HEK293 (cell line): ENCODE measurements around the gene FHL3.

Experiments
- CTCF ChIA-PET: fragments of 350-600 bp; formaldehyde crosslinking; extraction: SDS; loops from one replicate; lab custom pipeline; 2021; ENCODE audit warnings: antibody characterized with exemption; lab: Yijun Ruan, JAX
- POLR2A ChIA-PET: fragments of 300-600 bp; formaldehyde crosslinking; extraction: SDS; loops from one replicate; lab custom pipeline; 2020; ENCODE audit warnings: antibody characterized with exemption, inconsistent platforms; lab: Yijun Ruan, JAX
- H3K27ac ChIP-seq: fragments of 200-500 bp; sonication (Bioruptor generic); 2 replicates; pipeline ENCODE4 v1.5.1; 2014; ENCODE audit warnings: low read depth, low read length, control low read depth, inconsistent platforms; ENCODE audit errors: extremely low read depth
- H3K36me3 ChIP-seq, 2 experiments: fragments of 200-500 bp in 1 of 2; sonication (Bioruptor generic) in 1 of 2; 1 replicate in 1 of 2; 2 replicates in 1 of 2; pipeline ENCODE4 v1.5.1; 2014 to 2017; ENCODE audit warnings: inconsistent platforms in 2 of 2, low read length in 2 of 2; ENCODE audit not compliant: control insufficient read depth in 2 of 2, insufficient read depth in 1 of 2
- H3K4me1 ChIP-seq: fragments of 200-500 bp; sonication (Bioruptor generic); 2 replicates; pipeline ENCODE4 v1.5.1; 2014; ENCODE audit warnings: mild to moderate bottlenecking, low read length, inconsistent platforms; ENCODE audit not compliant: control insufficient read depth, insufficient read depth
- H3K4me3 ChIP-seq: 2 replicates; pipeline ENCODE4 v1.5.1; 2011; ENCODE audit warnings: low read depth, mild to moderate bottlenecking, control low read depth, low read length, moderate library complexity
- H3K9me3 ChIP-seq: fragments of 200-500 bp; sonication (Bioruptor generic); 2 replicates; pipeline ENCODE4 v1.5.1; 2014; ENCODE audit warnings: low read depth, low read length, inconsistent platforms; ENCODE audit not compliant: control insufficient read depth, insufficient read depth
- AEBP2 ChIP-seq: fragments of 450-650 bp; formaldehyde crosslinking; IDR thresholded peaks from 2 replicates; pipeline ENCODE4 v1.5.1; 2016; ENCODE audit warnings: missing biosample characterization, missing genetic modification characterization, borderline replicate concordance
- BCL11B ChIP-seq: fragments of 450-650 bp; formaldehyde crosslinking; IDR thresholded peaks from 2 replicates; pipeline ENCODE4 v1.5.1; 2016; ENCODE audit warnings: low read depth, missing biosample characterization, missing genetic modification characterization
- EGR2 ChIP-seq: fragments of 450-650 bp; formaldehyde crosslinking; IDR thresholded peaks from 2 replicates; pipeline ENCODE4 v1.5.1; 2016; ENCODE audit warnings: low read depth, missing biosample characterization, missing genetic modification characterization
- GLIS2 ChIP-seq: fragments of 450-650 bp; formaldehyde crosslinking; IDR thresholded peaks from 2 replicates; pipeline ENCODE4 v1.5.1; 2016; ENCODE audit warnings: missing biosample characterization, missing genetic modification characterization
- HIC1 ChIP-seq: fragments of 450-650 bp; formaldehyde crosslinking; IDR thresholded peaks from 2 replicates; pipeline ENCODE4 v1.5.1; 2016; ENCODE audit warnings: missing biosample characterization, missing genetic modification characterization
- HOXA7 ChIP-seq: sonication (generic); formaldehyde crosslinking; IDR thresholded peaks from 2 replicates; pipeline ENCODE4 v1.8.1; 2022; ENCODE audit warnings: missing genetic modification reagents, borderline replicate concordance
- KLF17 ChIP-seq: fragments of 450-650 bp; formaldehyde crosslinking; IDR thresholded peaks from 2 replicates; pipeline ENCODE4 v1.5.1; 2016; ENCODE audit warnings: missing biosample characterization, missing genetic modification characterization
- MZF1 ChIP-seq: fragments of 450-650 bp; formaldehyde crosslinking; IDR thresholded peaks from 2 replicates; pipeline ENCODE4 v1.5.1; 2017; ENCODE audit warnings: missing biosample characterization, missing genetic modification characterization, borderline replicate concordance
- PATZ1 ChIP-seq: fragments of 450-650 bp; formaldehyde crosslinking; IDR thresholded peaks from 2 replicates; pipeline ENCODE4 v1.5.1; 2016; ENCODE audit warnings: missing biosample characterization, missing genetic modification characterization
- REPIN1 ChIP-seq: fragments of 450-650 bp; formaldehyde crosslinking; IDR thresholded peaks from 2 replicates; pipeline ENCODE4 v1.5.1; 2017; ENCODE audit warnings: missing biosample characterization, missing genetic modification characterization, low read depth
- SP3 ChIP-seq: fragments of 450-650 bp; formaldehyde crosslinking; IDR thresholded peaks from 2 replicates; pipeline ENCODE4 v1.5.1; 2016; ENCODE audit warnings: missing biosample characterization, missing genetic modification characterization
- WT1 ChIP-seq: fragments of 450-650 bp; formaldehyde crosslinking; IDR thresholded peaks from 2 replicates; pipeline ENCODE4 v1.5.1; 2016; ENCODE audit warnings: missing biosample characterization, missing genetic modification characterization
- ZEB2 ChIP-seq: fragments of 450-650 bp; formaldehyde crosslinking; IDR thresholded peaks from 2 replicates; pipeline ENCODE4 v1.5.1; 2016; ENCODE audit warnings: missing biosample characterization, missing genetic modification characterization
- ZFHX2 ChIP-seq: fragments of 450-650 bp; formaldehyde crosslinking; conservative IDR thresholded peaks from 2 replicates; pipeline ENCODE4 v1.5.1; 2016; ENCODE audit warnings: missing biosample characterization, missing genetic modification characterization
- ZFP69B ChIP-seq: fragments of 450-650 bp; formaldehyde crosslinking; IDR thresholded peaks from 2 replicates; pipeline ENCODE4 v1.5.1; 2016; ENCODE audit warnings: missing biosample characterization, missing genetic modification characterization
- ZNF157 ChIP-seq: fragments of 450-650 bp; formaldehyde crosslinking; IDR thresholded peaks from 2 replicates; pipeline ENCODE4 v1.5.1; 2016; ENCODE audit warnings: missing biosample characterization, missing genetic modification characterization
- ZNF174 ChIP-seq: fragments of 450-650 bp; formaldehyde crosslinking; IDR thresholded peaks from 2 replicates; pipeline ENCODE4 v1.5.0; 2017; ENCODE audit warnings: missing biosample characterization, mild to moderate bottlenecking, missing genetic modification characterization
- ZNF175 ChIP-seq: fragments of 450-650 bp; formaldehyde crosslinking; IDR thresholded peaks from 2 replicates; pipeline ENCODE4 v1.5.1; 2016; ENCODE audit warnings: missing biosample characterization, missing genetic modification characterization
- ZNF473 ChIP-seq: fragments of 450-650 bp; formaldehyde crosslinking; IDR thresholded peaks from 2 replicates; pipeline ENCODE4 v1.5.1; 2017; ENCODE audit warnings: missing biosample characterization, missing genetic modification characterization
- ZNF555 ChIP-seq: fragments of 450-650 bp; formaldehyde crosslinking; conservative IDR thresholded peaks from 2 replicates; pipeline ENCODE4 v1.5.1; 2017; ENCODE audit warnings: missing biosample characterization, mild to moderate bottlenecking, missing genetic modification characterization, inconsistent platforms
- ZNF610 ChIP-seq: fragments of 450-650 bp; formaldehyde crosslinking; IDR thresholded peaks from 2 replicates; pipeline ENCODE4 v1.5.1; 2016; ENCODE audit warnings: missing biosample characterization, missing genetic modification characterization, borderline replicate concordance
- ZNF626 ChIP-seq: fragments of 450-650 bp; sonication (Bioruptor Pico); formaldehyde crosslinking; IDR thresholded peaks from 2 replicates; pipeline ENCODE4 v1.5.1; 2018; ENCODE audit warnings: missing biosample characterization, missing genetic modification characterization, inconsistent platforms
- ZNF654 ChIP-seq: fragments of 450-650 bp; formaldehyde crosslinking; IDR thresholded peaks from 2 replicates; pipeline ENCODE4 v1.5.1; 2016; ENCODE audit warnings: low read depth, missing biosample characterization, missing genetic modification characterization
- ZNF660 ChIP-seq: fragments of 450-650 bp; IDR thresholded peaks from 2 replicates; pipeline ENCODE4 v1.5.1; 2018; ENCODE audit warnings: missing biosample characterization, mild to moderate bottlenecking, missing genetic modification characterization
- ZNF785 ChIP-seq: fragments of 450-650 bp; formaldehyde crosslinking; IDR thresholded peaks from 2 replicates; pipeline ENCODE4 v1.5.1; 2016; ENCODE audit warnings: missing biosample characterization, missing genetic modification characterization
- ZNF843 ChIP-seq: fragments of 450-650 bp; formaldehyde crosslinking; IDR thresholded peaks from 2 replicates; pipeline ENCODE4 v1.5.1; 2016; ENCODE audit warnings: missing biosample characterization, missing genetic modification characterization

The FHL3 gene

GRCh38 chr1:38029685-38030511 is 24.6 kb upstream of the FHL3 start (continued):
- peak; percentile 67 for TF ChIP-seq PATZ1 (tag by site-specific recombination)
- no peak for TF ChIP-seq SP3
- TF ChIP-seq ZNF174 (tag by site-specific recombination): no peak
- no peak for TF ChIP-seq REPIN1
- no peak for TF ChIP-seq ZNF785 (tag by site-specific recombination)
- peak; percentile 18; the same call in 1 of the 2 replicates for TF ChIP-seq KLF17 (tag by site-specific recombination)
- TF ChIP-seq HIC1 (tag by site-specific recombination): peak; percentile 88
- no peak for TF ChIP-seq ZNF157 (tag by site-specific recombination)
- no peak for TF ChIP-seq ZNF626
- 0 out of 2 replicates have a peak, but pooled peaks have one; percentile 3 for TF ChIP-seq ZNF660 (tag by site-specific recombination)
- TF ChIP-seq HOXA7: no peak
- no peak for TF ChIP-seq ZNF610 (tag by site-specific recombination)
- TF ChIP-seq MZF1: no peak
- no peak for TF ChIP-seq AEBP2 (tag by site-specific recombination)
- TF ChIP-seq EGR2 (tag by site-specific recombination): peak; percentile 73
- no peak for TF ChIP-seq ZNF654
- peak; percentile 76 for TF ChIP-seq ZFHX2 (tag by site-specific recombination)
- TF ChIP-seq GLIS2 (tag by site-specific recombination): peak; percentile 45

- CTCF ChIA-PET: interaction anchor here (0.6 to 5.6 kb wide), 10 partner anchors 9 to 806 kb away, joined by 3 to 27 read pairs (median 4); no protein-coding TSS in a partner anchor
- Histone ChIP-seq H3K4me1 (peaks cover 19% of the 10 kb centered on the region), H3K27ac (peak overlapping the region; percentile 48; the same call in 1 of the 2 replicates), H3K9me3 (no peaks in the 10 kb centered on the region), H3K4me3 (no peak overlapping the region), H3K36me3 (peaks cover 4 to 35% of the 10 kb centered on the region in 2 experiments; a peak in 2 of 3 replicates)
- POLR2A ChIA-PET: interaction anchor here (1.7 to 1.8 kb wide), 2 partner anchors 15 to 18 kb away, joined by 4 to 6 read pairs; partner anchors contain the start of gene POU3F1
- TF ChIP-seq HIC1 (tag by site-specific recombination) (no peak), WT1 (tag by site-specific recombination) (peak; percentile 25), ZNF473 (tag by site-specific recombination) (no peak), ZNF175 (tag by site-specific recombination) (no peak), BCL11B (tag by site-specific recombination) (no peak), ZFP69B (tag by site-specific recombination) (0 out of 2 replicates have a peak, but pooled peaks have one; percentile 12), ZNF555 (no peak), ZNF174 (tag by site-specific recombination) (no peak), ZEB2 (tag by site-specific recombination) (0 out of 2 replicates have a peak, but pooled peaks have one; percentile 21), ZNF843 (tag by site-specific recombination) (no peak)
These were observed 23.9 kb upstream of the FHL3 start for GRCh38 chr1:38029081-38029681.
